K562 (cell line): ENCODE results near the gene ASB13. TPM values are rescaled to one million over a fixed set of nuclear protein-coding genes. Genes with fewer than 3 reads are reported as not detected.

ENCODE experiments used
- ATAC-seq: fragments of 200-7000 bp; cut with Tn5 transposase; 3 replicates; pipeline ENCODE4 v1.9.1; 2020; ENCODE audit warnings: moderate library complexity
- BruUV-seq: library from RNA; stranded (reverse); fragments of 400-500 nt; replicated peaks from 2 replicates; lab custom pipeline; 2021; lab: Mats Ljungman, UMichigan
- CTCF ChIA-PET: fragments of 300-600 bp; formaldehyde crosslinking; extraction: SDS; loops from one replicate; lab custom pipeline; 2021; ENCODE audit warnings: low intra/inter-chr PET ratio; lab: Yijun Ruan, JAX
- POLR2A ChIA-PET: fragments of 300-600, 350-650 bp; sonication (Branson Sonifier 250); formaldehyde crosslinking; extraction: SDS; loops from one replicate; lab custom pipeline; 2021; ENCODE audit warnings: antibody characterized with exemption, inconsistent platforms; lab: Yijun Ruan, JAX
- DNase-seq, 4 experiments: peaks; one replicate each; pipeline versions ENCODE4 v3.0.0 to v3.0.0-alpha.2; 2011 to 2018; ENCODE audit warnings: low spot score in 3 of 4, mixed read lengths in 3 of 4; ENCODE audit errors: extremely low read depth in 1 of 4
- FAIRE-seq: peaks from 2 replicates; lab custom pipeline; 2011; peaks lifted over from hg19 to GRCh38; lab: Jason Lieb, UNC
- H2AFZ ChIP-seq: 2 replicates; pipeline ENCODE4 v1.6.0; 2011; ENCODE audit warnings: low read depth, low read length, control low read depth, inconsistent platforms
- H3K27ac ChIP-seq: fragments of 200-600 bp; 3 replicates; pipeline ENCODE4 v1.8.0; 2011; ENCODE audit warnings: low read depth, mild to moderate bottlenecking, control low read depth, inconsistent platforms, low read length, moderate library complexity, mixed read lengths; ENCODE audit errors: extremely low read depth
- H3K27me3 ChIP-seq, 2 experiments: fragments of 300-600 bp in 1 of 2; 2 replicates in 1 of 2; 3 replicates in 1 of 2; pipeline versions ENCODE4 v1.6.0 to v1.8.0; 2011; ENCODE audit warnings: inconsistent platforms in 2 of 2, low read length in 2 of 2, mild to moderate bottlenecking in 1 of 2, mixed read lengths in 1 of 2, moderate library complexity in 1 of 2; ENCODE audit not compliant: control insufficient read depth in 2 of 2, insufficient read depth in 2 of 2
- H3K36me3 ChIP-seq: fragments of 300-600 bp; 3 replicates; pipeline ENCODE4 v1.8.0; 2011; ENCODE audit warnings: mild to moderate bottlenecking, low read length, inconsistent platforms; ENCODE audit not compliant: control insufficient read depth, insufficient read depth
- H3K4me1 ChIP-seq, 2 experiments: fragments of 200-600 bp in 1 of 2; replicated peaks in 1 of 2; 2 replicates in 1 of 2; 3 replicates in 1 of 2; pipeline versions ENCODE4 v1.5.1 to v1.8.0; 2011; ENCODE audit warnings: inconsistent platforms in 2 of 2, low read length in 2 of 2, mild to moderate bottlenecking in 1 of 2, mixed read lengths in 1 of 2, moderate library complexity in 1 of 2; ENCODE audit not compliant: control insufficient read depth in 2 of 2, insufficient read depth in 2 of 2
- H3K4me2 ChIP-seq: 2 replicates; pipeline ENCODE4 v1.6.1; 2011; ENCODE audit warnings: low read length, control low read depth, inconsistent platforms, mixed read lengths; ENCODE audit not compliant: insufficient read depth
- H3K4me3 ChIP-seq: fragments of 200-600 bp; sonication (generic), shearing (Covaris generic); 2 replicates; pipeline ENCODE4 v1.5.1; 2016; ENCODE audit warnings: control low read depth, inconsistent platforms
- H3K79me2 ChIP-seq: fragments of 200-600 bp; 3 replicates; pipeline ENCODE4 v1.8.0; 2011; ENCODE audit warnings: low read length, inconsistent platforms; ENCODE audit not compliant: control insufficient read depth, insufficient read depth
- H3K9ac ChIP-seq, 2 experiments: 2 replicates each; pipeline versions ENCODE4 v1.6.0 to v1.6.1; 2011; ENCODE audit warnings: low read depth in 2 of 2, low read length in 2 of 2, control low read depth in 1 of 2, inconsistent platforms in 1 of 2, mild to moderate bottlenecking in 1 of 2, mixed read lengths in 1 of 2; ENCODE audit not compliant: insufficient read depth in 1 of 2
- H3K9me1 ChIP-seq: one replicate; pipeline ENCODE4 v1.6.0; 2011; ENCODE audit warnings: inconsistent platforms, mild to moderate bottlenecking, low read length, moderate library complexity; ENCODE audit not compliant: control insufficient read depth, insufficient read depth
- H3K9me3 ChIP-seq: replicated peaks from 2 replicates; pipeline ENCODE4 v1.5.1; 2011; ENCODE audit warnings: low read depth, low read length, inconsistent platforms; ENCODE audit not compliant: control insufficient read depth, insufficient read depth
- H4K20me1 ChIP-seq: replicated peaks from 2 replicates; pipeline ENCODE4 v1.6.1; 2011; ENCODE audit warnings: low read length, inconsistent platforms, mixed read lengths; ENCODE audit not compliant: control insufficient read depth, insufficient read depth
- BCL6 ChIP-seq: fragments of 250-450 bp; sonication (Bioruptor Pico); IDR thresholded peaks from 2 replicates; pipeline ENCODE4 v1.4.0; 2020
- C11orf30 ChIP-seq: fragments of 450-650 bp; IDR thresholded peaks from 2 replicates; pipeline ENCODE4 v1.6.1; 2016; ENCODE audit warnings: low read depth, mild to moderate bottlenecking
- JUND ChIP-seq, 2 experiments: IDR thresholded peaks; 2 replicates in 1 of 2; 3 replicates in 1 of 2; pipeline ENCODE4 v1.6.1; 2011; ENCODE audit warnings: borderline replicate concordance in 2 of 2, low read depth in 2 of 2, low read length in 2 of 2, improper control_type of control experiment in 1 of 2, missing biosample characterization in 1 of 2, missing genetic modification characterization in 1 of 2, missing genetic modification reagents in 1 of 2
- MAFF ChIP-seq: IDR thresholded peaks from 2 replicates; pipeline ENCODE4 v1.6.1; 2012; ENCODE audit warnings: low read length, improper control_type of control experiment
- MAFG ChIP-seq: fragments of 450-650 bp; conservative IDR thresholded peaks from 2 replicates; pipeline ENCODE4 v1.6.1; 2016; ENCODE audit warnings: missing genetic modification characterization, missing compliant biosample characterization
- MAFK ChIP-seq: IDR thresholded peaks from 2 replicates; pipeline ENCODE4 v1.6.1; 2011; ENCODE audit warnings: low read length, improper control_type of control experiment
- MEIS2 ChIP-seq: fragments of 450-650 bp; IDR thresholded peaks from 2 replicates; pipeline ENCODE4 v1.6.1; 2014; ENCODE audit warnings: mild to moderate bottlenecking; ENCODE audit not compliant: partially characterized antibody
- ZNF316 ChIP-seq: fragments of 450-650 bp; IDR thresholded peaks from 2 replicates; pipeline ENCODE4 v1.6.1; 2016
- WGBS: fragments of 100-300 bp; shearing (Covaris generic); methylation state at CpG from one replicate; pipeline ENCODE4 v1.1.6; 2016; ENCODE audit warnings: low coverage, mixed read lengths; ENCODE audit not compliant: insufficient coverage; ENCODE audit errors: missing lambda C conversion rate; 5-methylcytosine and 5-hydroxymethylcytosine counted together
- in situ Hi-C: fragments of 300-500 bp; cut with MboI; formaldehyde crosslinking; loops from 4 replicates; pipeline ENCODE4 v1.15.0; 2018; ENCODE audit warnings: inconsistent platforms, mixed read lengths
- intact Hi-C: fragments of 100-400 bp; cut with micrococcal nuclease; formaldehyde crosslinking; loops from 2 replicates; pipeline ENCODE4 v1.14.2; 2022
- polyA plus RNA-seq, 8 experiments: library from polyadenylated mRNA; depleted of rRNA in 4 of 8; stranded (reverse) in 5 of 8; unstranded in 3 of 8; fragments of >200 nt; fragmentation: Nextera tagmentation in 2 of 8; fragmentation: Illumina TruSeq in 1 of 8; extraction: Ambion mirVana in 2 of 8; extraction: Trizol in 1 of 8; gene quantifications; 2 replicates each; pipeline versions ENCODE4 v1.2.1 to v1.2.3, GENCODE V29; 2011 to 2014; ENCODE audit warnings: inconsistent platforms in 1 of 8, missing spikeins in 1 of 8
- total RNA-seq, 7 experiments: library from RNA; depleted of rRNA in 6 of 7; stranded (reverse); fragments of >200 nt in 6 of 7; fragmentation: Illumina TruSeq in 2 of 7; extraction: Trizol in 2 of 7; gene quantifications; 2 replicates each; pipeline versions ENCODE4 v1.2.1 to v1.2.3, GENCODE V29; 2011 to 2021; ENCODE audit warnings: low replicate concordance in 1 of 7
- TF ChIP-seq, protein P1 (sequence below): fragments of 450-650 bp; IDR thresholded peaks from 2 replicates; pipeline ENCODE4 v1.6.1; 2016; ENCODE audit warnings: low read depth
- TF ChIP-seq, protein P2 (sequence below): sonication (generic); formaldehyde crosslinking; IDR thresholded peaks from 2 replicates; pipeline ENCODE4 v1.4.0; 2020; ENCODE audit warnings: mild to moderate bottlenecking, missing genetic modification reagents

Gene ASB13
- total and polyA plus RNA-seq, 9 of the 15 experiments (the other 6 are each of a cell fraction or from before 2014, with no cell fraction given), result 5.2 to 28.8 (median 16.9) TPM

DNA sequence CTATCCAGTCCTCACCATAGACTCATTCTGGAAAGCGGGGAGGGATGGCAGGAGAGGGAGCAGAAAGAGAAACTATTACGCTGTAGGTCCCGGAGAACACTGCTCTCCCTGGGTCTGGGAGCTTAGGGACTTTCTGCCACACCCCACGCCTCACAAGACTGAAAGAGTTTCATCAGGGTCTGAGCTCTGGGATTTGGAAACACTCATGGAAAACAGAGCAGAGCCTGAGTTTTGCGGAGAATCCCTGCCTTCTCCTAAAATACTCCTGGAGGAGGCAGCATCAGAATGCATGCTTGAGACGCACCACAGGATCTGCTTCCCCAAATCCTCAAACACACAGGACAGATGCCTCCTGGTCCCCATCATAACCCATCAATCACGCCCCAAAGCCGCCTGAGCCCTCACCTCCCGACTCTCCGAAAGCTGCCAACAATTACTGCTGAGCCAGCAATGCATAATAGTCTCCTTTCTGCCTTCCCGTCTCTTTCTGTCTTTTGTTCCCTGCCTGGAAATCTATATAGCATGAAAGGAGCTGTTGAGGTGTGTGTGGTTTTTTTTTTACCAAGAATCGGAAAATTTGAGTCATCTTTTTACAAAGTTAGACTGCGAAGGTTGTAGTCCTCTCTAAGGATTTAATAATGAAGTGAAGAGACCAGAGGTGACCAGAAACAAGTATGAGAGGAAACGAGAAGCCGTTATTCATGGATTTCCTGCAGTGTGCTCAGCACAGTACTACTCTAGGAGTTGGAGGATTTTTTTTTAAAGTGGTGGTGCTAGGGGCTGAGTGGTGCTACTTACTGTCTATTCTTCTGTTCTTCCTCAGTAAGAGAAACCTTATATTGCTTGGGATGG is 37.7 kb downstream of the ASB13 start:
- in situ Hi-C loops, result loop anchor here (10.0 kb wide), 1 partner anchor 804 kb away; the partner anchor contains the start of gene AKR1E2
- Histone ChIP-seq H3K9me3 (no peaks in the 10 kb centered on the region), H3K79me2 (no peaks in the 10 kb centered on the region), H3K4me3 (no peak overlapping the region), H4K20me1 (no peaks in the 10 kb centered on the region), H3K9ac (no peak overlapping the region), H3K27ac (no peak overlapping the region), H3K4me2 (no peak overlapping the region), H3K4me1 (peaks cover 0 to 6% of the 10 kb centered on the region in 2 experiments; a peak in 1 of 5 replicates), H3K27me3 (peaks cover 3 to 19% of the 10 kb centered on the region in 2 experiments; a peak in 4 of 5 replicates), H2AFZ (peak overlapping the region; percentile 23; the same call in 1 of the 2 replicates), H3K36me3 (no peaks in the 10 kb centered on the region), H3K9me1 (no peaks in the 10 kb centered on the region)
- intact Hi-C loops, result no loop called here
- ATAC-seq, result no peak; the same call in 2 of the 3 replicates
- CTCF ChIA-PET, result interaction anchor here (1.5 kb wide), 1 partner anchor 187 kb away, joined by 4 read pairs; no protein-coding TSS in a partner anchor
- POLR2A ChIA-PET, result no interaction called here
- BruUV-seq, result no TSS peak
- no peak for TF ChIP-seq JUND (IDR thresholded peaks at IDR 0.05; ENCODE audit: borderline replicate concordance, low read depth, low read length)
- 0 out of 3 replicates have a peak, but pooled peaks have one; percentile 7 for TF ChIP-seq JUND (tag; IDR thresholded peaks at IDR 0.05; ENCODE audit: borderline replicate concordance, low read depth, low read length)
- peak; percentile 79 for TF ChIP-seq C11orf30
- peak; percentile 69; the same call in 1 of the 2 replicates for TF ChIP-seq MAFG (tag)
- peak; percentile 90 for TF ChIP-seq ZNF316
- no peak for TF ChIP-seq BCL6 (CRISPR knock-in tag)
- TF ChIP-seq, protein P1, sequence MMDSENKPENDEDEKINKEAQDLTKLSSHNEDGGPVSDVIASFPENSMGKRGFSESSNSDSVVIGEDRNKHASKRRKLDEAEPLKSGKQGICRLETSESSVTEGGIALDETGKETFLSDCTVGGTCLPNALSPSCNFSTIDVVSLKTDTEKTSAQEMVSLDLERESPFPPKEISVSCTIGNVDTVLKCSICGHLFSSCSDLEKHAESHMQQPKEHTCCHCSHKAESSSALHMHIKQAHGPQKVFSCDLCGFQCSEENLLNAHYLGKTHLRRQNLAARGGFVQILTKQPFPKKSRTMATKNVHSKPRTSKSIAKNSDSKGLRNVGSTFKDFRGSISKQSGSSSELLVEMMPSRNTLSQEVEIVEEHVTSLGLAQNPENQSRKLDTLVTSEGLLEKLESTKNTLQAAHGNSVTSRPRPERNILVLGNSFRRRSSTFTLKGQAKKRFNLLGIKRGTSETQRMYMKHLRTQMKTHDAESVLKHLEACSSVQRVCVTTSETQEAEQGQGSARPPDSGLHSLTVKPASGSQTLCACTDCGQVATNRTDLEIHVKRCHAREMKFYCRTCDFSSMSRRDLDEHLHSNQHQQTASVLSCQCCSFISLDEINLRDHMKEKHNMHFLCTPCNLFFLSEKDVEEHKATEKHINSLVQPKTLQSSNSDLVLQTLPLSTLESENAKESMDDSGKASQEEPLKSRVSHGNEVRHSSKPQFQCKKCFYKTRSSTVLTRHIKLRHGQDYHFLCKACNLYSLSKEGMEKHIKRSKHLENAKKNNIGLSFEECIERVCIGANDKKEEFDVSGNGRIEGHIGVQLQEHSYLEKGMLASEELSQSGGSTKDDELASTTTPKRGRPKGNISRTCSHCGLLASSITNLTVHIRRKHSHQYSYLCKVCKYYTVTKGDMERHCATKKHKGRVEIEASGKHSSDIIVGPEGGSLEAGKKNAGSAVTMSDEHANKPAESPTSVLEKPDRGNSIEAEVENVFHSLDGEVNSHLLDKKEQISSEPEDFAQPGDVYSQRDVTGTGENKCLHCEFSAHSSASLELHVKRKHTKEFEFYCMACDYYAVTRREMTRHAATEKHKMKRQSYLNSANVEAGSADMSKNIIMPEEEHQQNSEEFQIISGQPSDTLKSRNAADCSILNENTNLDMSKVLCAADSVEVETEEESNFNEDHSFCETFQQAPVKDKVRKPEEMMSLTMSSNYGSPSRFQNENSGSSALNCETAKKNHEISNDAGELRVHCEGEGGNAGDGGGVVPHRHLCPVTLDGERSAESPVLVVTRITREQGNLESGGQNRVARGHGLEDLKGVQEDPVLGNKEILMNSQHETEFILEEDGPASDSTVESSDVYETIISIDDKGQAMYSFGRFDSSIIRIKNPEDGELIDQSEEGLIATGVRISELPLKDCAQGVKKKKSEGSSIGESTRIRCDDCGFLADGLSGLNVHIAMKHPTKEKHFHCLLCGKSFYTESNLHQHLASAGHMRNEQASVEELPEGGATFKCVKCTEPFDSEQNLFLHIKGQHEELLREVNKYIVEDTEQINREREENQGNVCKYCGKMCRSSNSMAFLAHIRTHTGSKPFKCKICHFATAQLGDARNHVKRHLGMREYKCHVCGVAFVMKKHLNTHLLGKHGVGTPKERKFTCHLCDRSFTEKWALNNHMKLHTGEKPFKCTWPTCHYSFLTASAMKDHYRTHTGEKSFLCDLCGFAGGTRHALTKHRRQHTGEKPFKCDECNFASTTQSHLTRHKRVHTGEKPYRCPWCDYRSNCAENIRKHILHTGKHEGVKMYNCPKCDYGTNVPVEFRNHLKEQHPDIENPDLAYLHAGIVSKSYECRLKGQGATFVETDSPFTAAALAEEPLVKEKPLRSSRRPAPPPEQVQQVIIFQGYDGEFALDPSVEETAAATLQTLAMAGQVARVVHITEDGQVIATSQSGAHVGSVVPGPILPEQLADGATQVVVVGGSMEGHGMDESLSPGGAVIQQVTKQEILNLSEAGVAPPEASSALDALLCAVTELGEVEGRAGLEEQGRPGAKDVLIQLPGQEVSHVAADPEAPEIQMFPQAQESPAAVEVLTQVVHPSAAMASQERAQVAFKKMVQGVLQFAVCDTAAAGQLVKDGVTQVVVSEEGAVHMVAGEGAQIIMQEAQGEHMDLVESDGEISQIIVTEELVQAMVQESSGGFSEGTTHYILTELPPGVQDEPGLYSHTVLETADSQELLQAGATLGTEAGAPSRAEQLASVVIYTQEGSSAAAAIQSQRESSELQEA, result no peak
- peak; percentile 8 for TF ChIP-seq MEIS2
- TF ChIP-seq MAFF, result peak; percentile 29; the same call in 1 of the 2 replicates
- TF ChIP-seq MAFK, result peak; percentile 42; the same call in 1 of the 2 replicates
- TF ChIP-seq, protein P2, sequence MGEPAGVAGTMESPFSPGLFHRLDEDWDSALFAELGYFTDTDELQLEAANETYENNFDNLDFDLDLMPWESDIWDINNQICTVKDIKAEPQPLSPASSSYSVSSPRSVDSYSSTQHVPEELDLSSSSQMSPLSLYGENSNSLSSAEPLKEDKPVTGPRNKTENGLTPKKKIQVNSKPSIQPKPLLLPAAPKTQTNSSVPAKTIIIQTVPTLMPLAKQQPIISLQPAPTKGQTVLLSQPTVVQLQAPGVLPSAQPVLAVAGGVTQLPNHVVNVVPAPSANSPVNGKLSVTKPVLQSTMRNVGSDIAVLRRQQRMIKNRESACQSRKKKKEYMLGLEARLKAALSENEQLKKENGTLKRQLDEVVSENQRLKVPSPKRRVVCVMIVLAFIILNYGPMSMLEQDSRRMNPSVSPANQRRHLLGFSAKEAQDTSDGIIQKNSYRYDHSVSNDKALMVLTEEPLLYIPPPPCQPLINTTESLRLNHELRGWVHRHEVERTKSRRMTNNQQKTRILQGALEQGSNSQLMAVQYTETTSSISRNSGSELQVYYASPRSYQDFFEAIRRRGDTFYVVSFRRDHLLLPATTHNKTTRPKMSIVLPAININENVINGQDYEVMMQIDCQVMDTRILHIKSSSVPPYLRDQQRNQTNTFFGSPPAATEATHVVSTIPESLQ, result no peak
- DNase-seq, result no peak
- FAIRE-seq, result no peak
- 39% methylated on average over 15 of the region's 15 CpGs for WGBS
